NCI-H446 treated with DMSO at 0.1 percent for 48 hours (cell line): ENCODE measurements around the gene GRK5.

Experiments
- DNase-seq: peaks from one replicate; lab custom pipeline; 2025; lab: John Stamatoyannopoulos, UW

GRK5 gene

GRCh38 chr10:119443970-119444660 lies 236.7 kb downstream of the GRK5 start:
- DNase-seq, result no peak

- DNase-seq, result no peak
These were observed 237.5 kb downstream of the GRK5 start for GRCh38 chr10:119444866-119445265.

DNA sequence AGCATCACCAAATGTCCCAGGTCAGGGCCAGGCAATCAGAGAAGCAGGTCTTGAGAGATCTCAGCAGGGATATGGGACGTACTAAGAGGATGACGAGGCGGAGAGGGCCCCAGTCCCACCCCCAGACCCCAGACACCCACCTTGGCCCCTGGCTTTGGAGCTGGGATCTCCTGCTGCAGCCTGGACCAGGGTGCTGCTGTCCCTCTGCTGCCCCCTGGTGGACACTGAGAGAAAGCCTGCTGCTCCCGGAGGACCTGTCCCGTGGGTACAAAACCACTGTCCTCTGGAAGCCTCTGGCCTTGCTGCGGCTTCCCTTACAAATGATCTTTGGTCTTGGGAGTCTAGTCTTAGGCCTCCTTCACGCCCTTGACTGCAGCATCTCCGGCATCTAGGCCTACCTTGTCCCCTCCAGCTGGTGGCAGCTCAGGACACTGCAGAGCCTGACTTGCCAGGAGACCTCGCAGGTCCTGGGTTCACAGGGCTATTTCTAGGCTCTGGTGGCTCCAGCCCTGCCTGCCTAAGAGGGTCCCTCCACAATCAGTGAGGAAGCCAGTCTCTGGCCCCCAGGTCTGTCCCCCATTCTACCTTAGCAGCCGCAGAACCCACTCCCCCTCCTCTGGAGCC lies 238.1 kb downstream of the GRK5 start:
- DNase-seq, result peak; percentile 2

- no peak for DNase-seq
These were observed 238.6 kb downstream of the GRK5 start for GRCh38 chr10:119445935-119446317.

- DNase-seq, result no peak
These were observed 239.3 kb downstream of the GRK5 start for GRCh38 chr10:119446441-119447277.

DNA sequence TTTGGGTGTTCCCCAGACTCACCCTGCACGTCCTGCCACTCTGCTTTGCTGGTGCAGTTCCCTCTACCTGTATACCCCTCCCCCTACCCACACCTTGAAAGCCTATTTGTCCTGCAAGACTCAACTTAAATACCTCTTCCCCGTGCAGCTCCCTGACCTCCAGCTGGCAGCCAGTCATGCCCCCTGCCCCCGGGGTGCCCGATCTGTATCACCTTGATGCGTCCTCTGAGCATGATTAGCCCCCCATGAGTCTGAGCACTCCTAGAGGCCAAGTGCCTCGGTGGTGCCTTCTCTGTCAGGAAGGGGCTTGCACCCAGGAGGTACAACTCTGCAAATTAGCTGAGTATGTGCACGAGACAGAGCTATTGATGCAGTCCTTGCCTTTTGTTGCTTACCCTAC lies 240.1 kb downstream of the GRK5 start:
- DNase-seq, result no peak

- no peak for DNase-seq
These were observed 240.6 kb downstream of the GRK5 start for GRCh38 chr10:119447823-119448546.

GRCh38 chr10:119448628-119449584 lies 241.5 kb downstream of the GRK5 start:
- no peak for DNase-seq

GRCh38 chr10:119449760-119450461 lies 242.5 kb downstream of the GRK5 start:
- no peak for DNase-seq

DNA sequence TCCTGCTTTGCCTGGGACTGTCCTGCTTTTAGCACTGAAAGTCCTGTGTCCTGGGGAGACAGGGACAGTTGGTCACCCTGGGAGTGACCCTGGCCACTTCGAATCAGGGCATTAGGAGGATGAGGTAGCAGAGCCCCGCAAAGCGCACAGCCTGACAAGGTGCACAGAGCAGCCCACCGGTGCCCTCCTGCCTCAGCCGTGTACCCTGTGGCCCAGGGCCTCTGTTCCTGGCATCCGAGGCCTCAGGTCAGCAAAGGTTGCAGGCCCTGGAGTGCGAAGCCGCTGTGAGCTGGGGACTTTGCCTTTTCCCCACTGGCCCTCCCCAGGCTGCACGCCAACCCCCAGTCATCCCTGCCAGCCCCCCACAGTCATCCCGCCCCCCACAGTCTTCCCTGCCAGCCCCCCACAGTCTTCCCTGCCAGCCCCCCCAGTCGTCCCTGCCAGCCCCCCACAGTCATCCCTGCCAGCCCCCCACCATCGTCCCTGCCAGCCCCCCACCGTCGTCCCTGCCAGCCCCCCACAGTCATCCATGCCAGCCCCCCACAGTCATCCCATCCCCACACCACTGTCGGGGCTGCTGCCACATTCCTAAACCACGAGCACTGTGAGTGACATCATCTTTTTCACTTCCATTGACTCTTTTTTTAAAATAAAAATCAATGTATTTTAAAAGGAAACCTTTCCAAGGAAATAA lies 243.4 kb downstream of the GRK5 start:
- no peak for DNase-seq

DNA sequence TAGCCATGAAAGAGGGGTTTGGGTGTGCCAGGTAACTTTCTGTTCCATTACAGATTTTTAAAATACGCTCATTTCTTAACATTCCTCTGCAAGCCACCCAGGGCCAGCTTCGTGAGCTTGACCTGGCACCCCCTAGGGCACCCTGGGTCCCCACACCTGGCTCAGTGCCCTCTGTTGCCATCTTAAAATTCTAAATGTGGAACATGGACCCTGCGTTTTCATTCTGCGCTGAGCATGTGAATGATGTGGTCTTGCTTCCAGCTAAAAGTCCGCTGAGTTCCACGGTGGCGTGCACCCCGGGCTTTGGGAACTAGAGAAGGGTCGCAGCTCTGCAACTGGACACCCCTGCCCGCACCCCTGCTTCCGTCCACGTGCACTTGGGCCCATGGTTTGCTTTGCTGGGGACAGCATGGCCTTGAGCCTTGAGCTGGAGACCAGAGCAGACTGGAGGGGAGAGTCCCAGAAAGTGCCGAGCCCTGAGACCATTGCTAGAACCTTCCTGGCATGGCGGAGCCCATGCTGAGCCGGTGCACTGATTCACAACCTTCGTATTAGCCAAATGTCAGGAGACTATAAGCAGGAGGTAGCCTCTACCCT lies 244.0 kb downstream of the GRK5 start:
- DNase-seq, result no peak

DNA sequence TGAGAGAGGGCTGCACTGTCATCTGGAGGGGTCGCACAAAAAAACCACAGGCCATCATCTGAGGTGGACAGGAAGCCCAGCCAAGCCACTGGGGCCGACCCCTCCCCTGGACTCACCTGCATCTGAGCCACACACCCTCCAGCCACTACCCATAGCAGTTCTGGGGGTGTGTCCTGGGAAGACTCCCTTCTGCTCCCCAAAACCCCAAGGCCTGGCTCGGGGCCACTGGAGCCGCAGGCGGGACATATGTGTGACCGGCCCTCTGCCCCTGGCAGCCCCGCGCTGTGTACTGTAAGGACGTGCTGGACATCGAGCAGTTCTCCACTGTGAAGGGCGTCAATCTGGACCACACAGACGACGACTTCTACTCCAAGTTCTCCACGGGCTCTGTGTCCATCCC lies 245.0 kb downstream of the GRK5 start:
- no peak for DNase-seq

- DNase-seq, result no peak
These were observed 245.9 kb downstream of the GRK5 start for GRCh38 chr10:119453313-119453712.

DNA sequence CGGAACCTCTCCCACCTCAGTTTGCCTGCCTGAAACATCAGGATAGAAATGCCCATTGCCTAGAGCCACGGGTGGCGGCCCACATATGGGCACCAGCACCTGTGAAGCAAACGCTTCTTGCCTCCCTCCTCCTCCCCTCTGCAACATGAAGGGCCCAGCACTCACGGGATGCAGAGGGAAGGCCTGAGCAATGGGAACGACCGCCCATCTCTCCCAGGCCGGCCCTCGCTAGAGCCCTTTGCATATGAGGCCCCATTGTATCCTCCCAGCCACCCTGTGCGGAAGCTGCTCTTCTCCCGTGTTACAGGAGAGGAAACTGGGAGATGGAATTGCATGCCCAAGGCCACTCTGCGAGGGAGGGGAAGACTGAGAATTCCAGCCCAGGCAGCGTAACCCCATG lies 246.9 kb downstream of the GRK5 start:
- DNase-seq, result no peak

DNA sequence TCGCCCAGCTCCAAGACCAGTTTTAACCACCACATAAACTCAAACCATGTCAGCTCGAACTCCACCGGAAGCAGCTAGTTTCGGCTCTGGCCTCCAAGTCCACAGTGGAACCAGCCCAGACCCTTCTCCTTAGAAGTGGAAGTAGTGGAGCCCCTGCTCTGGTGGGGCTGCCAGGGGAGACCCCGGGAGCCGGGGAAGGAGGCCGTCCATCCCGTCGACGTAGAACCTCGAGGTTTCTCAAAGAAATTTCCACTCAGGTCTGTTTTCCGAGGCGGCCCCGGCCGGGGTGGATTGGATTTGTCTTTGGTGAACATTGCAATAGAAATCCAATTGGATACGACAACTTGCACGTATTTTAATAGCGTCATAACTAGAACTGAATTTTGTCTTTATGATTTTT lies 247.6 kb downstream of the GRK5 start:
- no peak for DNase-seq

GRCh38 chr10:119455609-119456434 lies 248.5 kb downstream of the GRK5 start:
- DNase-seq, result no peak

DNA sequence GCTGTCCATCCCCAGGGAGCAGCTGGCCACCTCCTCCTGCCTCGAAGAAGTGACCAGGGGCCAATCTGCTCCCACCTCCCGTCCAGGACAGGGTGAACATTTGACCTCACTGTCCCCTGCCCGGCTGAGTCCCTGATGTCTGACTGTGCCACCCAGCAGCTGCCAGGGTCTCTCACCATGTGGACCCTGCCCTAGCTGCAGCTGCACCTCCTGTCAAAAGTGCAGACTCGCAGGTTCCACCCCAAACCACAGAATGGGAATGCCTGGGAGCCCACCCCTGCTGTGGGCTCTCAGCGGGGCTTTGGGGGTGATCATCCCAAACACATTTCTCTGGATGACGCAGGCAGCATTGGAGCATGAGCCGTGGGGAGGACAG lies 249.1 kb downstream of the GRK5 start:
- DNase-seq, result no peak

GRCh38 chr10:119457966-119458766 lies 250.8 kb downstream of the GRK5 start:
- no peak for DNase-seq
